ENCODE data around the gene TSEN2.
A peak's percentile ranks its signal among the peaks of the same experiment; 100 is the strongest.
"Not testable (repeated sequence)": the region's sequence is repeated elsewhere in the genome, so short reads cannot be mapped to it uniquely, and the experiment has no call there.

The TSEN2 gene

DNA sequence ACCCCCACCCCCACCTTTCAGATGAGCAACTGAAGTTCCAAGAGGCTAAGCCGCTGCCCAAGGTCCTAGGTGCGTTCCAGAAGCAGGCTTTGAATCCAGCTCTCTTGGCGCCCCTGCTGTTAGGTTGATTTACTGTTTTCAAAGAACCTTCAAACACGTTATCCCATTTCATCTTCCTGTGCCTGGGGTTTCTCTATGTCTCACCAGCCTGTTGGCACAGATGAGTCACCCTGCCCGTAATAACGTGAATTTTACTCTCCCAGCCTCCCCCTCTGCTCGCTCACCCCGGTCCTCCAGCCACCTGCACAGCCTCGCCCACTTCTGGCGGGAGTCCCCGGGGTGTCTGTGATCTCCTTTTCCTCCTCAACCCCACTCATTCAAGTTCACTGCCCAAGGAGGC, 13.0 kb upstream of the TSEN2 start:
- DNase-seq = peak in 2 of 56 donors; percentile 7 to 9

DNA sequence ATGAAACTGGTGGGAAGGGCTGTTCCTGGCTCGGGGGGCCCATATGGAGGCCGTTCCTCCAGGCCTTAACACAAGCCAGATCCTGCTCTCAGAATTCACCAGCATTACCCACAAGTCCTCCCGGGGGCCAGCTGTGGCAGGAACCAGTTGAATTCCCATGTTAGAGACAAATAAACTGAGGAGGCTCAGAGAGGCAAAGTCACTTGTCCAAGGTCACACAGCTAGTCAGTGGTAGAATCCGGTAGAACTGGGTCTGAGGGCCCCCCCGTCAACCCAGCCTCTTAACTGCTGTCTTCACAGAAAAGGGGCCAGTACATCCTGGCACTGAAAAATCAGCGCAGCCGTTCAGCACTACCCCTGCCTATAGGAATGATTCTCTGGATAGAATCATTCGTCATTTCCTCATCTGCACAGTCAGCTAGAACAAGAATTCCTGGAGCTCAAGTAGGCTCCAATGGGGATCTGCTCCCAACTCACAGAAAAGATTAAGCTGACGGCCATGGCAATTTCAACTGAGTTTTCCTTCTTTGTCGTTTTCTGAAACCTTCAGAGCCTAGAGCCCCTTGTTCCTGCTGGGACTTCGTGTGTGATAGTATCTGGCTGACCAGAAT, 12.2 kb upstream of the TSEN2 start:
- DNase-seq = no peak

DNA sequence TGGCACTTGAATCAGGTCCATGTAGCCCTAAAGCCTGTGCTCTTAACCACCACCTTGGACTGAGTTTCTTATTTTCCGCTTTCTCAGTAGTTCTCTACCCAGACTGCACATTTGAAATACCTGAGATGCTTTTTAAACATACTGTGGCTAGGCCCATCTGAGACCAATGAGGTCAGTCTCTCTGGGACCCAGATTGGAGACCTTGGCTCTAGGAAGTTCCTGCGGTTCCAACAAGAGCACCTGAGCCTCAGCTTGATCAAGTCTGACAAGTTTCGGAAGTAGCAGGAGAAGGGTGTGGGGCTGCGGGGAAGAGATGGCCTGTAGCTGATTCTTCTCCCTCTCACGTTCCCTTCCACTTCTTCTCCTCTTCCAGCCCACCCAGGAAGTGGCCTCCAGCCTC, 11.5 kb upstream of the TSEN2 start:
- no peak for DNase-seq

DNA sequence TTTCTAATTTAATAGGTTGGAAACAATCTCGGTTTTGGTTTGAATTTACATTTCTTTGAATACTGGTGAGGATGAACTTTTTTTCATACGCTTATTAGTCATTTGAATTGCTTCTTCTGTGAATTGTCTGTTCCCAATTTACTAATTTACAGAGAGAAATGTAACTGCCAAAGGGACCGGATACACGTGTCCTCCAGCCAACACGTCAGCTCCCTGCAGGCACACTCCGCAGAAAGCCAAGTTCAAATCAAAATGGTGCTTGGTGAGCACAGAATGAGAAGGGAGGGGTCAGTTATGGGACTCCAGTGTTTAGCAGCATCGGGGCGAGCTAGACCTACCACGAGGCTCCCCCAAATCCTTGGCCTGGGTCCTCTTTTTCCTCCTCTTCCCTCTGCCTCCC, 10.8 kb upstream of the TSEN2 start:
- no peak for DNase-seq

DNA sequence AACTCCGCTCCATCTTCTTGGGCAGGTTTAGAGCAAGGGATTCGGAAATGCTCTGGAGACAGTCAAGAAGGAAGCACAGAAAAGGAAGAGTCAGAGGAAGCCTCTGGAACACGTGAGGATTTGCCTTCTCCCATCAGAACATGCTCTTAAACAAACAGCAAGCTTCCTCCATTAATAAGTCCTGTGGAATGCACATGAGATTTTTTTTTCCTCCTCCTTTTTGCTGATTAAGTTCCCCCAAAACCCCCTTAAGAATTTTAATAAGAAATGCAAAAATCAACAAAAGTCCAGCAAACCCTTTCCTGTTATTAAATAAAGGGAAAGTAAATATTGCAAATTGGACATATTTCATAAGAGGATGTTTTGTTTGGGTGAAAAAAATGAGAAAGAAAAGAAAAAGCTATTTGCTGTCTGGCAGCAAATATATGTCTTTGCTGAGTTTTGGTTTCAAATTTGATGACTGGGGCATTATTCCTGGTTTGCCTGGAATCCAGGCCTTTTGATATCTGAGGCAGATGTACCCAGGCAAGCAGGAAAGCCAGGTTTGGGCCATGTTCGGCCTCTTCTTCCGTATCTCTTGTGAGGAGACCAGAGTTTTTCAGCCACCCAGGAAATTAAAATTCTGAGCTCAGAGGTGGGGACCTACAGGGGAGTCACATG, 7.9 kb upstream of the TSEN2 start:
- no peak for DNase-seq

DNA sequence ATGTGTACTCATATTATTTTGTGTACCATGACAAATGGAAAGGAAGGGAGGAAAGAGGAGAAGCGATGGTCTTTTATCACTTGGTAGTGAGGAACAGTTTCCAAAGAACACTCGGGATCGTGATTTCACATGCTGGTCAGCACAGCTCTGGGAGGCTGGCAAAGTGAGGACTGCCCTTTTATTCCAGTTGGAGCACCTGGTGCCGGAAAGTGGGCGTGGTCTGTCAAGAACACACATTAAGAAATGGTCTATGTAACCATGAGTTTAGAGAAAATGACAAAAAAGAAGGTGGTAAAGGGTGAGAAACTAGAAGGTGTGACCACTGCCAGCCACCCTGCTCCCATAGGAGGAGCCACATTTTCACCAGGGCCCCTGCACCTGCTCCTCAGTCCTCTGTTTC, 7.0 kb upstream of the TSEN2 start:
- no peak for DNase-seq

DNA sequence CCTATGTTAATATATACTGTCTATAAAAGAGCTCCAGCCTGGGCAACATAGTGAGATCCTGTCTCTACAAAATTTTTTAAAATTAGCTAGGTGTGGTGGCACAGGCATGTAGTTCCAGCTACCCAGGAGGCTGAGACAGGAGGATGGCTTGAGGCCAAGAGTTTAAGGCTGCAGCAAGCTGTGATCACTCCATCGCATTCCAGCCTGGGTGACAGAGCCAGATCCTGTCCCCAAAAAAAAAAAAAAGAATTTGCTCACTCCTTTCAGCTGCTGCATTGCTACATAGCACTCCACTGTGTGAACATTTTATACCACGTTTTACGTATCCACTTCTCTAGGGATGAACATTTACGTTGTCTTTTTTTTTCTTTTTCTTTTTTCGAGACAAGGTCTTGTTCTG, 6.0 kb upstream of the TSEN2 start:
- DNase-seq = no peak

DNA sequence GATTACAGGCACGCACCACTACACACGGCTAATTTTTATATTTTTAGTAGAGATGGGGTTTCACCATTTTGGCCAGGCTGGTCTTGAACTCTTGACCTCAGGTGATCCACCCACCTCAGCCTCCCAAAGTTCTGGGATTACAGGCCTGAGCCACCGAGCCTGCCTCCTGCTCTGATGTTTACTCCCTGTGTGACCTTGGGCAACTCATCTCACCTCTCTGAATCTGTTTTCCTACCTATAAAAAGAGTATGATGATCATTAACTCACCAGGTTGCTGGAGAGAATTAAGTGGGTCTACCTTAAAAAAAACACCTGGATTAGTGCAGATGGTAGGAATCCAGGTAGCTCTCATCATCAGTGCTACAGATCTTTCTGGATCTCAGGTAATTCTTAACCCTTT, 5.1 kb upstream of the TSEN2 start:
- DNase-seq = not testable (repeated sequence)

DNA sequence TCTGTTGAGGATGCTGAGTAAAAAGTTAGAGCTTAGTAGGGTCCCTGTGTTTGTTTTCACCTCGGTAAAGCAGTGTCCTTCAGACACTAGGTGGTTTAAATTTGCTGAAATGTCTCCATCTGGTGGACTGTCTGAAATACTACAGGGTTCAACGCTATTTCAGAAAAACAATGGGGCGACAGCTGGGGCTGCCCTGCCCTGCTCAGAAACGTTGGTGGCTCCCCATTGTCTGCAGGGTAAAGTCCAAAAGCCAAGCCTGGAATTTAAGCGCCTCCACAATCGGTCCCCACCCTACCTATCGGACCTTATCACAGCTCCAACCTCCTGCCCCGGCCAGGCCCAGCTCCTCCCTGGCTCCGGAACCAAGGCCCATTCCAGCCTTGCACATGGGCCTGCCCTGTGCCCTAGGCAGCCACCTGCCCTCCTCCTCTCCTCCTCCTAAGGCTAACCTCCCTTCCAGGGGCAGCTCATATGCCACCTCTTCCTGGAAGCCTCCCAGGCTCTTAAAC, 4.3 kb upstream of the TSEN2 start:
- DNase-seq = peak in 5 of 56 donors; percentile 3 to 13 (median 5)

DNA sequence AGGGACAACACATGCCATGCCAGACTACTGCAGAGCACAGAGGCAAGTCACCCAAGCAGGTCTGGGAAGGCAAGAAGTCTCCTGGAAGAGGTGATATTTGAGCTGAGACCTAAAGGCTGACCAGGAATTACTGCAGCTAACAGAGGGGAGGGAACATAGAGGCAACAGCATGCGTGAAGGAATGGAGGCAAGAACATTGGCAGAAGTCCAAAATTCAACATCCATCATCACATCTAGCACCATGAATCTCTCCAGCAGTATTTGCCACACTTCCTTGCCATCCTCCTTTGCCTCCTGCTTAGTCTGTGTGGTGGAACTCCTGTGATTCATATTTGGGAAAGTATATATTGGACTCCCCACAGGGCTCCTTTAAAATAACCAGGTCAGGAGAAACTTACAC, 870 bp upstream of the TSEN2 start:
- DNase-seq = peak in 2 of 56 donors; percentile 26 to 40

DNA sequence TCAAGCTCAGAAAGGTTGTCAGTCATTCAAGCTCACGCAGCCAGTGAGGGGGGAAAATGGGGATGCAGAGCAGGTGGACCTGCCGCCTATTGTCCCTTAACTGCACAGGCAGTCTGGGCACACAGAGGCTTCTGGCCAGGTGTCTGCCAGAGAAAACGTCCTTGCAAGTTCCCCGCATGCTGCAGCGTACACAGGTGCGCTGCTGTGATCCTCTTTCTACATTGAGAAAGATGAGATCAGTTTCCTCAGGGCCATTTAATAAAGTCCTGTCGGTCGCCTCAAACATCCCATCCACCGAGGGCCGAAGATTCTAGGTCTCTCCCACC, 445 bp upstream of the TSEN2 start:
- no peak for DNase-seq

DNA sequence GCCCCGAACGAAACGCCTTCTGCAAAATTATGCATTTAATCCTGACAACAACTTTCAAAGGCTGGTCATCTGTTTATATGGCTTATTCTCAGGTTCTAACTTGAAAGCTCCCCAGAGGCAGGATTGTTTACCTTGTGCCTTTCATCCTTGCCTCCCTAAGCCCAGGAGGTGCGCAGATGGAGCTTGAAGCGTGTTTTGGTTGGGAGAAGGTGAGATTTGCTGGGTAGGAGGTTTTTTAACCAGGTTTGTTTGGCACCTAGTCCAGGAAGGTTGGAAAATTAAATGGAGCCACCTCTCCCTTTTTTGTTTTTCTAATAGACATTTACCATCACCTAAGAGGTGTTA, 675 bp downstream of the TSEN2 start:
- no peak for DNase-seq

DNA sequence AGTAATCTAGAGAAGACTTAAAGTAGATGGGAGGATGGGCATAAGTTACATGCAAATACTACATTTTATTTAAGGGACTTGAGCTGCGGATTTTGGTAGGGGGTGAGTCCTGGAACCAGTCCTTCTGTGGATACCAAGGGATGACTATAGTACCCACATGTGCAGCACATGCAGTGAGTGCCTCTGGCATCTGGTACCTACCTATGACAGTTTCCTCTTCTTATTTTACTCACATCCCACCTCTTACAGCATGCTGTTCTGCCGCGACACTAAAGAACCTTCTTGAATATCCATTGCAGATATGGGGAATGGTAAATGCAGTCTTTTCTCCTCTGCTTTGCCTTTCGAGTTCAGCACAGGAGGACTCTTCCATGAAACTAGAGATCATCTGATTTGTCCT, 1.7 kb downstream of the TSEN2 start:
- DNase-seq = no peak

DNA sequence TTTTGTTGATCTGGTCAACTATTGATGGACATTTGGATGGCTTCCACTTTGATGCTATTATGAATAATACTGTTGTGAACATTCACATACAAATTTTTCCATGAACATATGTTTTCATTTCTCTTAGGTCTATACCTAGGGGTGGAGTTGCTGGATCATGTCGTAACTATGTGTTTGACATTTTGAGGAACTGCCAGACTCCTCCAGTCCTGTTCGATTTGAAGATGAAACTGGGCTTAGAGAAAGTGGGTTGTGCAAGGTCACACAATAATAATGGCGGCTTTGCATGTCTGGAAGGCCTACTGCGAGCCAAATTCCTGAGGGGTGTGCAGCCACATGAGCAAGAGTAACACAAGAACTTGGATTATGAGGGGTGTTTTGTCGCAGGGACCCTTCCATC, 2.6 kb downstream of the TSEN2 start:
- DNase-seq = no peak

DNA sequence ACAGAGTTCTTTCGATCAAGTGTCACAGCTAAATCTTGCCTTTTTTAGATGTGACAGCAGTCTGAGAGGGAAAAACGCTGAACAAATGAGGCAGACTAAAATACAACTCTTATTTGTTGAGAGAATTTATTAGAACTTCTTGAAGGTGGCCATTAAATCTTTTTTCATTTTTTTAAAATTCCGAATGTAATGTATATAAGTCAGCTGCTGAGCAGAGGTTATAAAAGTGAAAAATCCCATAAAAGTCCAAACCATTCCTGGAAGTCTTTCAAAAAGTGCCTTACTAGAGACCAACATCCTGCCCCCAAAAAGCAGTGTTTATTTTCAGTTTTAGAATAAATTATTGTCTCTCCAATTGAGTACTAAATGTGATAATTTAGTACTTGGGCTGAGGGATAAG, 3.1 kb downstream of the TSEN2 start:
- no peak for DNase-seq

DNA sequence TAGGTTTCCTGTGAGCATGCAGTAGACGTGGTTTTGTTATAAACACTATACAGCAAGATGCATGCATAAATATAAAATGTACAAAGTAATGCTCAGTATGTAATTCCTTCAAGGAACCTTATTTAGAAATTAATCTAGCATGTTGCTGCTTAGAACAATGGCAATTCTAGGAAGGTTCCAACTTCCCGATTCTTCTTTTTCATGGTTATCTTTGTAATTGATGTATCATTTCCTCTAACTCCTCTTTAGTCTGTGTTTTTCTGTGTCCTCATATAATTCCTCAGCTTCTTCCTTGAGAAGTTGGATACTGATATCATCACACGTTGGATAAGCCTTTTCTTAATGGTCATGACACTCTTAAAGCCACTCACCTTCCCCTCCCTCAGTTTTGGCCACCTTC, 3.5 kb downstream of the TSEN2 start:
- DNase-seq = no peak

DNA sequence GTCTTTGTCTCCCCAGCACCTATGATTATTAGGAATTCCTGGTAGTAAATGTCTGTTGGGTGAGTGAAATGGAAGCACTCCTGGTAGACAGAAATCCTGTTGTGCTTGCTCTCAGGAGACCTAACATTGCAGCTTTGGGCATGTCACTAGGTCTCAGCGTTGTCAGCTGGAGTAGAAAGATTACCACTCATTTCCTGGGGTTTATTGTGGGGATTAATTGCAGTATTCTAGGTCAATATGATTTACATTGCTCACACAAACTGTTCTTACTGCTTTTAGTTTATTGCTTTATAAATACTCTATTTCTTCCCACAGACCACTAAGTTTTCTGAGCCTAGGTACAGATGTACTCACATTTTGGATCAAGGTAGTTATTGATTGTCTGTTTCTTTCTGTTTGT, 5.1 kb downstream of the TSEN2 start:
- no peak for DNase-seq

DNA sequence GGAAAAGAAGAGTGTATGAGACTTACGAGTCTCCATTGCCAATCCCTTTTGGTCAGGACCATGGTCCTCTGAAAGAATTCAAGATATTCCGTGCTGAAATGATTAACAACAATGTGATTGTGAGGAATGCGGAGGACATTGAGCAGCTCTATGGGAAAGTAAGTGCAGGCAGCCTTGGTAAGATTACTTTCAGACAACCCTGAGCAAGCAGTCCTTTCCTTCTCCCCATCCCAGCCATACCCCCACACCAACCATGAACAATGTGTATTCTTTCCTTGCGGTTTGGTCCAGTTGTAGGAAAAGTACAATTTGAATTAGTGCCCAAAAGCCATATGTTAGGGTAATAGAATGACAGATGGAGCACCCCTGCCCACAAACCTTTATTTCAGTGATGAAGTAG, 5.6 kb downstream of the TSEN2 start:
- no peak for DNase-seq

DNA sequence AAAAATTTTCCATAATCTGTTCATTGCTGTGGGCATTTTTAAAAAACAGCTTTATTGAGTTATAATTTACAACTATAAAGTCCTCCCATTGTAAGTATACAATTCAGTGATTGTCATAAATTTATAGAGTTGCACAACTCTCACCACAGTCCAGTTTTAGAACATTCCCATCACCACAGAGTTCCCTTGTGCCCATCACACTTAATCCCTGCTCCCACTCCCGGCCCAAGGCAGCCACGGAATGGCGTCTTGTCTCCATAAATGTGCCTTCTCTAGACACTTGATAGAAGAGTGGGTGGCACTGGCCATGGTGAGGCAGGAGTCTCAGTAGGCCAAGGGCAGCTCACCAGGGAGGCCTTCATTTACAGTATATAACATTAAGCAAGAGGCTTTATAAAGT, 6.3 kb downstream of the TSEN2 start:
- no peak for DNase-seq

DNA sequence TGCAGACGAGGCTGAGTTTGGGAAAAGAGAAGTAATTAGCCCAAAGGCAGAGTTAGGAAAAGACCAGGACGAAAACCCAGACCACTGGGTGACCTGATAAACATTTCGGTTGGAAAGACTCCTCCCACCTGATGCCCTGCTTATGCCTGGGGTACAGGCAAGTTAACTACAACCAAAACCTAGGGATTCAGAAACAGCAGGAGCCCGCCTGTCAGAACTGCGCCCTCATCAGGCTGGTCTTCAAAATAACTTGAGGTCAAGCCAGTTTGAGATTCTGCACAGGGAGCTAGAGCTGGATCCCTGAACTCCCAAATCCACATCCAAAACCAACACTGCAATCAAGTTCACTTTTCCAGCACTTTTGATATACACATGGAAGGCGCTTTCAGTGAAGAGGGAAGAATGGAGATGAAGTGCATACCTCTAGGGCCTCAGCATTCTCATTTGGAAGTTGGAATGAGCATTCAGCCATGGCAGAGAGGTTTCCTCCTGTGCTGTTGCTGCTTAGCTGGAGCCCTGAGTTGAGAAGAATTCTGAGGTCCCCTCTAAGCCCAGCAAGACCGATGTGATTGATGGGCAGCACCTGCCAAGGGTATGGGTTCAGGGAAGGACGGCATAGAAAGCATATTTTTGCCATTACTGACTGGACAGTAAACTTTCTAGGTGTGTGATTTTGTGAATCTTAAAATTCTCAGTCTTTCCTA, 11.6 kb downstream of the TSEN2 start:
- no peak for DNase-seq

DNA sequence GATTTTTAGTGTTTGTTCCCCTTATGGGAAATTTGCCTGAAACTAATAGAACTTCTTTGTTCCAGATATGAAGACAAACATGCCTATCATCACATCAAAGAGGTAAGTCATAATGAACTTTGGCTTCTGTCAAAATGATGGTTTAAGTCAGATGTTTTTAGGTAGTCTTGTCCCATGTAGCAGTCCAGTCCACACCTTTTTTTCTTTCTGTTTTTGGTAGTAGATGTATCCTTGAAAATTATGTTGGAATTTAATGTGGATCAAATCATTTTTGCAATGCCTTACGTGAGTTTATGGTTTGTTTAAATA, 12.1 kb downstream of the TSEN2 start:
- no peak for DNase-seq

DNA sequence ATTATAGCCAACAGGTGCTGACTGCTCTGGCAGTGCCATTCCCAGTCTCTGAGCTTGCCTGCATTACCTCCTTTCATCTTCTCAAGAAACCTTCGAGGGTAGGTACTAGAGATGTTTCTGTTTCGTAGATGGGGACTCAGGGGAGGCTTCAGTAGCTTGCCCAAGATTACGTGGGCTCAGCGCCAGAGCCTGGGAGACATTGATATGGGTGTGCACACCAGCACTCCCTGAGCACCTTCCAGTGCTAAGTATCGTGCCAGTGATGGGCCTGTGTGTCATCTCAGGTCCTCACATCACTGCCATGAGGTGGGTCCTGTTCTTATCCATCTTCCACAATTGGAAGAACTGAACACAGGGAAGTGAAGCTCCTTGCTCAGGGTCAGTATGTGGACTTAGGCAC, 15.2 kb downstream of the TSEN2 start:
- no peak for DNase-seq

DNA sequence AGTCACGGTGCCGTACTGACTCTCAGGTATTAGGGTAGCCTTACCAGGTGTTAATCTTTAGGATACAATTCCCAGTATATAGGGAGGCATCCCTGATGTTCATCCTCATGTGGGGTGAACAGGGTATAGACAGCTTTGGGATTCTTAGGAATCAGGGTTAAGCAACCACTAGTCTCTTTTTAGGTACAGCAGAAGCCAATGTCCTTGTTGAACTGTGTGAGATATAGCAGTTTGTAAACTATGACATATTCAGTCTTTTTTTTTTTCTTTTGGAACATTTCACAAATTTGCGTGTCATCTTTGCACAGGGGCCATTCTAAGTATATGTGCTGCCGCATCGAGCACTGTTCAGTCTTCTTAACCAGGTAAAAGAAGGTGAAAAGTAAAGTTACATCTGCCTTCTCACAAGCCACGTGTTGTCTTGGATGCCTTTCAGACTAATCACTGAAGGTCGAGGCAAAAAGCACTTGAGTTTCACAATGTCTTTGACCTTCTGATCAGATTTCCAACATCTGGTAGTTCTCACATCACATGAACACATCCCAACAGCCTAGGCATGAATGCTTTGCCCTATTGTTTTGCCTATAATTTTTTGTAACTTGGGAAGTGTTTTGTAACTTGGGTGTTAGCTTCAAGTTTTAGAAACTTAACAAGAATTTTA, 17.2 kb downstream of the TSEN2 start:
- no peak for DNase-seq
